ENCODE measurements around the gene PFN1. TPM values are rescaled to one million over a fixed set of nuclear protein-coding genes. Genes with fewer than 3 reads are reported as not detected.

The PFN1 gene
- total RNA-seq, 1 donor from 2014 or later: 370 TPM

DNA sequence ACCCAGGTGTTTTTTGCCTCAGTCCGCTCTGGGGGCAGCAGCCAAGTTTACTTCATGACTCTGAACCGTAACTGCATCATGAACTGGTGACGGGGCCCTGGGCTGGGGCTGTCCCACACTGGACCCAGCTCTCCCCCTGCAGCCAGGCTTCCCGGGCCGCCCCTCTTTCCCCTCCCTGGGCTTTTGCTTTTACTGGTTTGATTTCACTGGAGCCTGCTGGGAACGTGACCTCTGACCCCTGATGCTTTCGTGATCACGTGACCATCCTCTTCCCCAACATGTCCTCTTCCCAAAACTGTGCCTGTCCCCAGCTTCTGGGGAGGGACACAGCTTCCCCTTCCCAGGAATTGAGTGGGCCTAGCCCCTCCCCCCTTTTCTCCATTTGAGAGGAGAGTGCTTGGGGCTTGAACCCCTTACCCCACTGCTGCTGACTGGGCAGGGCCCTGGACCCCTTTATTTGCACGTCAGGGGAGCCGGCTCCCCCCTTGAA is 51.1 kb downstream of the PFN1 start:
- H3K27ac Mint-ChIP-seq: no peak overlapping the region
- DNase-seq (ENCODE audit: low spot score in 2 of 2, unreplicated experiment in 2 of 2): no peak
- H3K27me3 Mint-ChIP-seq (ENCODE audit: low read depth): no peaks in the 10 kb centered on the region
- peaks cover 12% of the 10 kb centered on the region for H3K36me3 Mint-ChIP-seq
- H3K4me3 Mint-ChIP-seq: no peak overlapping the region
- H3K9me3 Mint-ChIP-seq: no peaks in the 10 kb centered on the region
- no peak for TF ChIP-seq CTCF (IDR thresholded peaks at IDR 0.05; ENCODE audit: unreplicated experiment)
- H3K4me1 Mint-ChIP-seq: peaks cover 6% of the 10 kb centered on the region

DNA sequence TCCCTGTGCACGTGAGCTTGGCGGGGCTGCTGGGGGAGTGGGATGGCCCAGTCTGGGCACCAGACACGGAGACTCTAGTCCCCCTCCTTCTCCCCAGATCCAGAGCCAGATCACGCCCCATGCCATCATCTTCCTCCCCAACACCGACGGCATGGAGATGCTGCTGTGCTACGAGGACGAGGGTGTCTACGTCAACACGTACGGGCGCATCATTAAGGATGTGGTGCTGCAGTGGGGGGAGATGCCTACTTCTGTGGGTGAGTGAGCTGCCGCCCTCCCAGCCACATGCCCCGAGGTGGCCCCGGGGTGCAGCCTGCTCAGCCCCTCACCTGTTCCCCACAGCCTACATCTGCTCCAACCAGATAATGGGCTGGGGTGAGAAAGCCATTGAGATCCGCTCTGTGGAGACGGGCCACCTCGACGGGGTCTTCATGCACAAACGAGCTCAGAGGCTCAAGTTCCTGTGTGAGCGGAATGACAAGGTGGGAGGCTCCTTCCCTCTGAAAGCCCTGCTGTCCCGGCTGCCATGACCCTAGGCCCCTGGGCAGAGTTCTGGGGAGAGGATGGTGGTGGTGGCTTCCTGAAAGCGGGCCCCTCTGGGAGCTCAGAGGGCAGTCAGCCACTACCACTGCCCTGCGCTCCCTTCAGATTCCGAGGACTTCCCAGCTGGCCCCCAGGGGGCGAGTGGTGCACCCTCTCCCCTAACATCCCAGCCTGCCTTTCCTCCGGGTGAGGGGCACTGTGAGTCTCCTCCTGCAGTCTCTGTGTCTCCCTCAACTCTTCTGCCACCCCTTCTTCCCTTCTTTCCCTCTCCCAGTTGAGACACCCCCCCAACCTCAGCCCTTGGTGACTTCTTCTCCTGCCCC is 51.8 kb downstream of the PFN1 start:
- Mint-ChIP-seq H3K4me1 (peaks cover 6% of the 10 kb centered on the region), H3K9me3 (no peaks in the 10 kb centered on the region), H3K4me3 (no peak overlapping the region), H3K27me3 (ENCODE audit: low read depth) (no peaks in the 10 kb centered on the region), H3K36me3 (peaks cover 12% of the 10 kb centered on the region), H3K27ac (no peak overlapping the region)
- TF ChIP-seq CTCF (IDR thresholded peaks at IDR 0.05; ENCODE audit: unreplicated experiment): no peak
- DNase-seq (ENCODE audit: low spot score in 2 of 2, unreplicated experiment in 2 of 2): no peak

DNA sequence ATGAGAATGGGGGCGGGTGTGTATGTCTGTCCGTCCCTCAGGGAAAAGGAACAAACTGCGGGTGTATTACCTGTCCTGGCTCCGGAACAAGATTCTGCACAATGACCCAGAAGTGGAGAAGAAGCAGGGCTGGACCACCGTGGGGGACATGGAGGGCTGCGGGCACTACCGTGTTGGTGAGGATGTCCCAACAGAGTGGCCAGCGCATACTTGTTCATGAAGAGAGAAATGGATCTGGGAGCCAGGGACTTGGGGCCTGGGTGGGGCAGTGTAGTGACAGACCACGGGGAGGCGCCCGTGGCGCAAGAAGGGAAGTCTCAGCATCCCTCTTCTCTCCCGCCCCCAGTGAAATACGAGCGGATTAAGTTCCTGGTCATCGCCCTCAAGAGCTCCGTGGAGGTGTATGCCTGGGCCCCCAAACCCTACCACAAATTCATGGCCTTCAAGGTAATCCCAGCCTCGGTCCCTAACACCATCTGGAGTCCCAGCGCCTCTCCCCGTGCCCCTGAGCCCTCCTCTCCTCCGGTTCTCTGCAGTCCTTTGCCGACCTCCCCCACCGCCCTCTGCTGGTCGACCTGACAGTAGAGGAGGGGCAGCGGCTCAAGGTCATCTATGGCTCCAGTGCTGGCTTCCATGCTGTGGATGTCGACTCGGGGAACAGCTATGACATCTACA is 52.5 kb downstream of the PFN1 start:
- DNase-seq (ENCODE audit: low spot score in 2 of 2, unreplicated experiment in 2 of 2): no peak
- Mint-ChIP-seq H3K36me3 (peaks cover 12% of the 10 kb centered on the region), H3K9me3 (no peaks in the 10 kb centered on the region), H3K27ac (no peak overlapping the region), H3K4me1 (peaks cover 6% of the 10 kb centered on the region), H3K4me3 (no peak overlapping the region), H3K27me3 (ENCODE audit: low read depth) (no peaks in the 10 kb centered on the region)
- TF ChIP-seq CTCF (IDR thresholded peaks at IDR 0.05; ENCODE audit: unreplicated experiment): no peak

Small RNA genes lying within 50 kb of the gene (microRNA-seq; reads per million reads assigned to microRNA genes)
- gene MIR6864 (not detected), gene MIR6865 (0.88 reads per million)

Other genes with a start within 250 kb of the PFN1 start
- 95.2 to 101 TPM (median 99.5 TPM) in 3 replicates for gene PELP1, start 244.4 kb downstream of the PFN1 start, total RNA-seq
- 34.9 to 39.7 TPM (median 38.7 TPM) in 3 replicates for gene ARRB2, start 237.9 kb downstream of the PFN1 start, total RNA-seq
- gene MED11, start 217.1 kb downstream of the PFN1 start, total RNA-seq: 11.8 to 15.8 TPM (median 15.5 TPM) in 3 replicates
- 0.78 to 0.93 TPM (median 0.81 TPM) in 3 replicates for gene ZMYND15, start 208.7 kb downstream of the PFN1 start, total RNA-seq
- gene CXCL16, start 208.6 kb downstream of the PFN1 start, total RNA-seq: 7.6 to 8.8 TPM (median 8.1 TPM) in 3 replicates
- not detected in 3 replicates for gene TM4SF5, start 176.6 kb downstream of the PFN1 start, total RNA-seq
- 2.3 to 2.6 TPM (median 2.5 TPM) in 3 replicates for gene VMO1, start 162.2 kb downstream of the PFN1 start, total RNA-seq
- 0.22 TPM in 1 of 3 replicates, not detected in the others for gene GLTPD2, start 159.6 kb downstream of the PFN1 start, total RNA-seq
- 98.2 to 102 TPM (median 102 TPM) in 3 replicates for gene PSMB6, start 152.4 kb downstream of the PFN1 start, total RNA-seq
- 77.3 to 83.6 TPM (median 82.5 TPM) in 3 replicates for gene PLD2, start 141.4 kb downstream of the PFN1 start, total RNA-seq
- gene MINK1, start 115.2 kb downstream of the PFN1 start, total RNA-seq: 113 to 117 TPM (median 114 TPM) in 3 replicates
- gene C17orf107, start 49.0 kb downstream of the PFN1 start, total RNA-seq: 8.6 to 9.3 TPM (median 9.2 TPM) in 3 replicates
- 1.5 to 1.9 TPM (median 1.7 TPM) in 3 replicates for gene CHRNE, start 45.4 kb downstream of the PFN1 start, total RNA-seq
- not detected in 3 replicates for gene GP1BA, start 16.3 kb downstream of the PFN1 start, total RNA-seq
- 52.5 to 54.2 TPM (median 53.9 TPM) in 3 replicates for gene SLC25A11, start 8.5 kb downstream of the PFN1 start, total RNA-seq
- gene RNF167, start 8.3 kb downstream of the PFN1 start, total RNA-seq: 72.3 to 74.6 TPM (median 73.1 TPM) in 3 replicates
- gene ENO3, start 2.6 kb upstream of the PFN1 start, total RNA-seq: 21.2 to 25.3 TPM (median 22.4 TPM) in 3 replicates
- 72.8 to 86.9 TPM (median 72.9 TPM) in 3 replicates for gene SPAG7, start 19.3 kb upstream of the PFN1 start, total RNA-seq
- gene CAMTA2, start 39.1 kb upstream of the PFN1 start, total RNA-seq: 27.0 to 31.6 TPM (median 31.2 TPM) in 3 replicates
- gene INCA1, start 49.0 kb upstream of the PFN1 start, total RNA-seq: 1.7 to 3.1 TPM (median 2.7 TPM) in 3 replicates
- 78.5 to 82.9 TPM (median 81.7 TPM) in 3 replicates for gene KIF1C, start 49.4 kb upstream of the PFN1 start, total RNA-seq
- 0.20 to 0.54 TPM (median 0.38 TPM) in 3 replicates for gene SLC52A1, start 86.9 kb upstream of the PFN1 start, total RNA-seq
- gene ZFP3, start 129.9 kb upstream of the PFN1 start, total RNA-seq: 0.96 to 1.0 TPM (median 1.00 TPM) in 3 replicates
- 27.1 to 29.9 TPM (median 27.2 TPM) in 3 replicates for gene ZNF232, start 163.3 kb upstream of the PFN1 start, total RNA-seq
- 0.38 to 0.54 TPM (median 0.42 TPM) in 3 replicates for gene USP6, start 167.5 kb upstream of the PFN1 start, total RNA-seq
- 18.3 to 21.0 TPM (median 18.9 TPM) in 3 replicates for gene ZNF594, start 243.3 kb upstream of the PFN1 start, total RNA-seq